ENCODE data around the gene ZBTB18. TPM values are rescaled to one million over a fixed set of nuclear protein-coding genes. Genes with fewer than 3 reads are reported as not detected.

ZBTB18 gene
- total and polyA plus RNA-seq, 2 of the 4 experiments (the other 2 are of a cell fraction) = 10.0 to 16.0 TPM

DNA sequence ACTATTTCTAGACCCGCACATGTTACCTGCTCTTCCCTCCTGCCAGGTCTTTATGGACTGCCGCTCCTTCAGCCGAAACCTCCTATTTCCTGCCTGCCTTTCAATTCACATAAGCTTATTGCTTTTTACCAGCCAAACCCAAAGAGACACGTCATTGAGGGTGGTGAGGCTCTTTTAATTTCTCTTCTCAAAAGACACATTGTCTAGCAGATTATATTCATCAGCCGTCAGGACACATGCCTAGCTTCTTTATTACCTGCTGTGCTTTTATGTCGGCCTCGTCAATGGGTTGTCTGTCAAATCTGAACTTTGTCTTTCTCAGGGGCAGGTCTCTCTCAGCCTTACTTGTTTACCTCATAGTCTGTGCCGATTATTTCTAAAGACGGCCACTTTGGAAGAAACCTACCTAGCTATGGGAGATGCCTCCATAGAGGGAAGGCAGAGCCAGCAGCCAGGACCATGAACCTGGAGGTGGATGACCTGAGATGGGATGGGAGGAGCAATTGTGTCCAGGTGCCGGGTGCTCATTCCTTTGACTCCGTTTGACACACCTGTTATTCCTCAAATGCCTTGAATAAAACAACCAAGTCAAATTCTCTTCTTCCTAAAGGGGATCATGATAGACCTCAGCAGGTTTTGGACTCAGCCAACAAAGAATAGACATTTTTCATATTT is 42.0 kb downstream of the ZBTB18 start:
- dilution Hi-C loops (cut with HindIII; ENCODE audit: low sequenced_read_pairs, unreplicated experiment) = no loop called here
- no peak overlapping the region for H2AFZ ChIP-seq (replicated peaks; ENCODE audit: low read length, poor library complexity)
- H3K27ac ChIP-seq (ENCODE audit: insufficient read depth, low read length) = no peak overlapping the region
- peaks cover 3% of the 10 kb centered on the region; the same call in 1 of the 2 replicates for H3K9me3 ChIP-seq (ENCODE audit: control insufficient read depth, insufficient read depth, low read length)
- DNase-seq = no peak
- no peak overlapping the region for H2AK9ac ChIP-seq (replicated peaks; ENCODE audit: low read depth, low read length, poor library complexity)
- no peak overlapping the region for H2BK5ac ChIP-seq (ENCODE audit: low read depth, low read length, poor library complexity, severe bottlenecking)
- no peaks in the 10 kb centered on the region for H4K20me1 ChIP-seq (ENCODE audit: insufficient read depth, low read length)
- no peaks in the 10 kb centered on the region for H3K79me1 ChIP-seq (ENCODE audit: low read depth in 1 of 2, low read length in 2 of 2)
- peaks cover 4% of the 10 kb centered on the region for H3K4me1 ChIP-seq (ENCODE audit: control insufficient read depth, insufficient read depth, low read length)
- no peaks in the 10 kb centered on the region; the same call in 1 of the 2 replicates for H3K27me3 ChIP-seq (ENCODE audit: control insufficient read depth, insufficient read depth, low read length)
- no peak overlapping the region for H2AK5ac ChIP-seq (ENCODE audit: low read depth, low read length)
- no TSS peak for BruUV-seq (replicated peaks)
- POLR2A ChIA-PET (ENCODE audit: unreplicated experiment) = no interaction called here
- no peak overlapping the region for H2BK20ac ChIP-seq (ENCODE audit: low read depth, low read length)
- in situ Hi-C loops (cut with MboI; ENCODE audit: low sequenced_read_pairs) = no loop called here
- H3K4me3 ChIP-seq (ENCODE audit: insufficient read depth, low read depth, low read length) = no peak overlapping the region
- no peak overlapping the region for H2BK120ac ChIP-seq (ENCODE audit: low read depth, low read length)
- no peaks in the 10 kb centered on the region for H3K36me3 ChIP-seq (ENCODE audit: control insufficient read depth, insufficient read depth, low read length)
- H3K9me1 ChIP-seq (ENCODE audit: insufficient read depth, low read length) = 0 out of 2 replicates have a peak, but pooled peaks cover 3% of the 10 kb centered on the region
- no peak overlapping the region for H3K18ac ChIP-seq (ENCODE audit: low read depth, low read length)
- intact Hi-C loops (cut with micrococcal nuclease) = no loop called here
- no peak overlapping the region for H4K91ac ChIP-seq (ENCODE audit: insufficient read depth, low read depth, low read length)
- H2BK15ac ChIP-seq (ENCODE audit: low read depth, low read length) = no peak overlapping the region
- no peak overlapping the region for H3K56ac ChIP-seq (ENCODE audit: extremely low read depth, insufficient read depth, low read length)
- TF ChIP-seq RAD21 (IDR thresholded peaks at IDR 0.05; ENCODE audit: low read length) = no peak
- no peak for TF ChIP-seq SMC3 (IDR thresholded peaks at IDR 0.05; ENCODE audit: low read depth, low read length)
- ATAC-seq (ENCODE audit: low read depth) = no peak
- H3K14ac ChIP-seq (replicated peaks; ENCODE audit: low read depth, low read length) = no peak overlapping the region
- H4K5ac ChIP-seq (ENCODE audit: low read depth, low read length) = no peak overlapping the region
- 90% methylated on average over 2 of the region's 11 CpGs; no CpG with 5 or more reads in 1 of the 2 experiments for WGBS, 2 experiments (ENCODE audit: extremely low coverage in 2 of 2, insufficient read length in 1 of 2)
- no peak overlapping the region for H4K8ac ChIP-seq (ENCODE audit: low read depth in 2 of 2, low read length in 2 of 2)
- H3K23ac ChIP-seq (ENCODE audit: low read depth, low read length) = no peak overlapping the region
- H3K4ac ChIP-seq (ENCODE audit: low read depth, low read length) = no peak overlapping the region
- H3K4me2 ChIP-seq (ENCODE audit: low read depth, low read length) = no peak overlapping the region
- CTCF ChIA-PET = no interaction called here
- no peak overlapping the region for H3K9ac ChIP-seq (ENCODE audit: low read depth, low read length)

All from IMR-90 (cell line).